RWPE2 (cell line): ENCODE results near the gene POU2AF2.
"Not testable (repeated sequence)": the region's sequence is repeated elsewhere in the genome, so short reads cannot be mapped to it uniquely, and the experiment has no call there.

Experiments
- ATAC-seq: fragments of 200-7000 bp; cut with Tn5 transposase; 3 replicates; pipeline ENCODE4 v1.9.1; 2021; ENCODE audit warnings: low read depth
- DNase-seq: peaks from one replicate; pipeline ENCODE4 v3.0.0-alpha.2; 2020; ENCODE audit warnings: low spot score
- H3K27ac ChIP-seq: fragments of 450-650 bp; 2 replicates; pipeline ENCODE4 v1.5.1; 2017; ENCODE audit warnings: mild to moderate bottlenecking; ENCODE audit not compliant: poor library complexity, severe bottlenecking
- H3K27me3 ChIP-seq: fragments of 250-450 bp; sonication (Bioruptor Pico); 2 replicates; pipeline ENCODE4 v1.5.1; 2021; ENCODE audit warnings: mild to moderate bottlenecking, moderate library complexity; ENCODE audit not compliant: insufficient read depth, poor library complexity, severe bottlenecking
- H3K36me3 ChIP-seq: fragments of 250-450 bp; sonication (Bioruptor Pico); 2 replicates; pipeline ENCODE4 v1.5.1; 2020; ENCODE audit warnings: low read depth, mild to moderate bottlenecking, moderate library complexity
- H3K4me1 ChIP-seq: fragments of 250-450 bp; sonication (Bioruptor Pico); 2 replicates; pipeline ENCODE4 v1.5.1; 2021; ENCODE audit warnings: mild to moderate bottlenecking, moderate library complexity; ENCODE audit not compliant: insufficient read depth, poor library complexity, severe bottlenecking
- H3K4me3 ChIP-seq: fragments of 250-450 bp; sonication (Bioruptor Pico); 2 replicates; pipeline ENCODE4 v1.5.1; 2021; ENCODE audit warnings: mild to moderate bottlenecking, moderate library complexity; ENCODE audit not compliant: severe bottlenecking
- H3K9me3 ChIP-seq: fragments of 250-450 bp; sonication (Bioruptor Pico); 2 replicates; pipeline ENCODE4 v1.5.1; 2021; ENCODE audit warnings: mild to moderate bottlenecking, moderate library complexity; ENCODE audit not compliant: severe bottlenecking
- TF ChIP-seq, protein P1 (sequence below): fragments of 450-650 bp; IDR thresholded peaks from one replicate; pipeline ENCODE4 v1.5.1; 2017; ENCODE audit warnings: mild to moderate bottlenecking, moderate library complexity; ENCODE audit not compliant: poor library complexity, severe bottlenecking

POU2AF2 gene

DNA sequence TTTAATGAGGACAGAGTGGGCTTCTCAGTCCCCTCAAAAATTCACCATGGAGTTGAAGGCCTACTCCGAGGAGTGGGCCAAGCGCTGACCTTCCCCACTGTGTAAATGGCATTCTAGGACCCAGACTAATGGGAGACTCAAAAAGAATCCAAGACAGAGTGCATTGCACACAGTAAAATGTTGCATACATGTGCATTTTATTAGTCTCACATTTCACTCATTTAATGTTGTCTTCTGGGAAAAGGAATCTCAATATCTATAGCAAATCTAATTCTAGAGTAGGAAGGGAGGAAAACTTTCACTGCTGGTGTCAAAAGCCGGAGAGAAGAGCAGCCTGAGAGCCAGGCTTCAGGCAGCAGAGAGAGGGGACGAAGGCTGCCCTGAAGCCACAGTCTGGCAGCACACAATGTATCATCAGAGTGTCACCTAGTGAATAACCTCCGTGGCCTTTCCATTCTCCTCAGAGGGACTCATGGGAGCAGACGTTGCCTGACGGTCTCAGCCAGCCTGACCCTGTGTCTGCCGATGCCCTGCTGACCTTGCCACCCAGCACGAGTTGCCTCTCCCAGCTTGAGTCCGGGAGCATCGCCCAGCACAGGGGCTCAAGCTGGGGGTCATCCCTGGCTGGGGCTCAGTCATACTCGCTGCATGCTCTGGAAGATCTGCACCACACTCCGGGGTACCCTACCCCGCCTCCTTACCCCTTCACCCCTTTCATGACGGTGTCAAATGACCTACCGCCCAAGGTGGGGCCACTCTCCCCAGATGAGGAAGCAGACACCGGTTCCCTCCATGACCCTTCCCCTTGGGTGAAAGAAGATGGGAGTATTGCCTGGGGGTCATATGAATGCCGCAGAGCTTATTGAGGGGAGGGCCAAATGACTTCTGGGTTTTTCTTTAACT, 39.9 kb downstream of the POU2AF2 start:
- DNase-seq (no peak), ATAC-seq (no peak)
- TF ChIP-seq, protein P1, sequence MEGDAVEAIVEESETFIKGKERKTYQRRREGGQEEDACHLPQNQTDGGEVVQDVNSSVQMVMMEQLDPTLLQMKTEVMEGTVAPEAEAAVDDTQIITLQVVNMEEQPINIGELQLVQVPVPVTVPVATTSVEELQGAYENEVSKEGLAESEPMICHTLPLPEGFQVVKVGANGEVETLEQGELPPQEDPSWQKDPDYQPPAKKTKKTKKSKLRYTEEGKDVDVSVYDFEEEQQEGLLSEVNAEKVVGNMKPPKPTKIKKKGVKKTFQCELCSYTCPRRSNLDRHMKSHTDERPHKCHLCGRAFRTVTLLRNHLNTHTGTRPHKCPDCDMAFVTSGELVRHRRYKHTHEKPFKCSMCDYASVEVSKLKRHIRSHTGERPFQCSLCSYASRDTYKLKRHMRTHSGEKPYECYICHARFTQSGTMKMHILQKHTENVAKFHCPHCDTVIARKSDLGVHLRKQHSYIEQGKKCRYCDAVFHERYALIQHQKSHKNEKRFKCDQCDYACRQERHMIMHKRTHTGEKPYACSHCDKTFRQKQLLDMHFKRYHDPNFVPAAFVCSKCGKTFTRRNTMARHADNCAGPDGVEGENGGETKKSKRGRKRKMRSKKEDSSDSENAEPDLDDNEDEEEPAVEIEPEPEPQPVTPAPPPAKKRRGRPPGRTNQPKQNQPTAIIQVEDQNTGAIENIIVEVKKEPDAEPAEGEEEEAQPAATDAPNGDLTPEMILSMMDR = no peak
- no peaks in the 10 kb centered on the region for H3K36me3 ChIP-seq
- no peaks in the 10 kb centered on the region for H3K27me3 ChIP-seq
- H3K27ac ChIP-seq = no peak overlapping the region
- H3K9me3 ChIP-seq = no peaks in the 10 kb centered on the region
- no peaks in the 10 kb centered on the region for H3K4me1 ChIP-seq
- no peak overlapping the region for H3K4me3 ChIP-seq

DNA sequence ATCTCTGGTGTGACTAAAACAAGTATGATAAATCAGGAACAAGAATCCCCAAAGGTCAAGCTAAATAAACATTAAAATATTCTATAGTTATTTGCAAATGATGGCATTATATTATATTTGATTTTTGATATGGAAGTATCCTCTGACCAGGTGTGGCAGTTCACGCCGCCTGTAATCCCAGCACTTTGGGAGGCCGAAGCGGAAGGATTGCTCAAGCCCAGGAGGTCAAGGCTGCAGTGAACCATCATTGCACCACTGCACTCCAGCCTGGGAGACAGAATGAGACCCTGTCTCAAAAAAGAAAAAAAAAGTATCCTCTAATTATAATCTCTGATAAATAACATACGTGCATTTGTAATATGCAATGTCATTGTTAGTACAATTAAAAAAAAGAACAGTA, 46.2 kb downstream of the POU2AF2 start:
- no peaks in the 10 kb centered on the region for H3K27me3 ChIP-seq
- TF ChIP-seq, protein P1 = no peak
- no peaks in the 10 kb centered on the region for H3K4me1 ChIP-seq
- DNase-seq (no peak), ATAC-seq (no peak)
- H3K4me3 ChIP-seq = no peak overlapping the region
- no peak overlapping the region for H3K27ac ChIP-seq
- H3K9me3 ChIP-seq = no peaks in the 10 kb centered on the region
- H3K36me3 ChIP-seq = no peaks in the 10 kb centered on the region

DNA sequence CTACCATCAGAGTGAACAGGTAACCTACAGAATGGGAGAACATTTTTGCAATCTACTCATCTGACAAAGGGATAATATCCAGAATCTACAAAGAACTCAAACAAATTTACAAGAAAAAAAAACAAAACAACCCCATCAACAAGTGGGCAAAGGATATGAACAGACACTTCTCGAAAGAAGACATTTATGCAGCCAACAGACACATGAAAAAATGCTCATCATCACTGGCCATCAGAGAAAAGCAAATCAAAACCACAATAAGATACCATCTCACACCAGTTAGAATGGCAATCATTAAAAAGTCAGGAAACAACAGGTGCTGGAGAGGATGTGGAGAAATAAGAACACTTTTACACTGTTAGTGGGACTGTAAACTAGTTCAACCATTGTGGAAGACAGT, 46.9 kb downstream of the POU2AF2 start:
- not testable (repeated sequence) for H3K27ac ChIP-seq, ATAC-seq, H3K9me3 ChIP-seq, H3K36me3 ChIP-seq, H3K4me1 ChIP-seq, DNase-seq, H3K27me3 ChIP-seq, H3K4me3 ChIP-seq

DNA sequence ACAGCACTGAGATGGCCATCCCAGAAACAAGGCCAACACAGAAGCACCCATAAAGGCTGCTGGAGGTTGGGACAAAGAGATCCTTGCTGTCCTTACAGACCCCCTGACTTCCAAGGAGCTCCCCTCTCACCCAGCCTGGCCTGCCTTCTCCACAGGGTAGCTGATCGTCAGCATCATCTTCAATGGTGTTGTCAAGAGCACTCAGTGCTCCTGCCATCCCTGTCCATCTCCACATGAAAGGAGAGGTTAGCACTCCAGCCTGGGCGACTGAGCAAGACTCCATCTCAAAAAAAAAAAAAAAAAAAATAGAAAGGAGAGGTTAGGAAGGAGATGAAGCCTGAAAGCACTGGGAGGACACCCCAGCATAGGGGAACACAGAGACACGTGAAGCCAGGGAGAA, 50.7 kb downstream of the POU2AF2 start:
- Histone ChIP-seq H3K4me3 (no peak overlapping the region), H3K36me3 (no peaks in the 10 kb centered on the region), H3K27me3 (peaks cover 10% of the 10 kb centered on the region), H3K27ac (no peak overlapping the region), H3K9me3 (no peaks in the 10 kb centered on the region), H3K4me1 (no peaks in the 10 kb centered on the region)
- TF ChIP-seq, protein P1 = no peak
- DNase-seq (no peak), ATAC-seq (no peak)

DNA sequence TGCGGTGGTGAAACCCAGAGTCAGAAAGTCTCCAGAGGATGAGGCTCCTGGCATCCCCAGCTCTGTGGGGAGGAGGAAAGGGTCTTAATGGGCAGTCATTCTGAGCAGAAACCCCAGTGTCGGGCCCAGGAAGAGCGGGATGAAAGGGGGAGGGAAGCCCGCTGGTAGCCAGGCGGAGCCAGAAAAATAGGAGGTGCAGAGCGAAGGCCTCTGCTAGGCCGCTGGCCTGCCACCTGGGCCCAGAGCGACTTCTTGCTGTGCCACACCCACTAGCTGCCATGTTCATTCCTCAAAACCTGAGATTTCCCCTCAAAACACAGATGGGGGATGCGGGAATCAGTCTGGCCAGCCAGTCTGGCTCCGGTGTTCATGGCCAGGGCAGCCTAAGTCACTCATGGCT, 52.2 kb downstream of the POU2AF2 start:
- Histone ChIP-seq H3K9me3 (no peaks in the 10 kb centered on the region), H3K36me3 (no peaks in the 10 kb centered on the region), H3K4me3 (no peak overlapping the region), H3K27me3 (peaks cover 12% of the 10 kb centered on the region), H3K4me1 (no peaks in the 10 kb centered on the region), H3K27ac (no peak overlapping the region)
- TF ChIP-seq, protein P1 = no peak
- no peak for ATAC-seq
- DNase-seq = no peak
